K562 (cell line): Measurements from ENCODE around the gene TAF10. TPM values are rescaled to one million over a fixed set of nuclear protein-coding genes. Genes with fewer than 3 reads are reported as not detected.

Source experiments
- polyA plus RNA-seq, 8 experiments: library from polyadenylated mRNA; depleted of rRNA in 4 of 8; stranded (reverse) in 5 of 8; unstranded in 3 of 8; fragments of >200 nt; fragmentation: Nextera tagmentation in 2 of 8; fragmentation: Illumina TruSeq in 1 of 8; extraction: Ambion mirVana in 2 of 8; extraction: Trizol in 1 of 8; gene quantifications; 2 replicates each; pipeline versions ENCODE4 v1.2.1 to v1.2.3, GENCODE V29; 2011 to 2014; ENCODE audit warnings: inconsistent platforms in 1 of 8, missing spikeins in 1 of 8
- total RNA-seq, 7 experiments: library from RNA; depleted of rRNA in 6 of 7; stranded (reverse); fragments of >200 nt in 6 of 7; fragmentation: Illumina TruSeq in 2 of 7; extraction: Trizol in 2 of 7; gene quantifications; 2 replicates each; pipeline versions ENCODE4 v1.2.1 to v1.2.3, GENCODE V29; 2011 to 2021; ENCODE audit warnings: low replicate concordance in 1 of 7
- TF ChIP-seq, protein P1 (sequence below): fragments of 450-650 bp; IDR thresholded peaks from 2 replicates; pipeline ENCODE4 v1.6.1; 2016; ENCODE audit warnings: mild to moderate bottlenecking, moderate library complexity
- TF ChIP-seq, protein P2 (sequence below): fragments of 450-650 bp; formaldehyde crosslinking; IDR thresholded peaks from 2 replicates; pipeline ENCODE4 v1.4.0; 2022; ENCODE audit warnings: mild to moderate bottlenecking, moderate library complexity
- TF ChIP-seq, protein P3 (sequence below), 2 experiments: fragments of 450-650 bp in 1 of 2; sonication (generic) in 1 of 2; formaldehyde crosslinking in 1 of 2; IDR thresholded peaks in 1 of 2; conservative IDR thresholded peaks in 1 of 2; 2 replicates each; pipeline versions ENCODE4 v1.6.1 to v1.8.1; 2016 to 2023; ENCODE audit warnings: mild to moderate bottlenecking in 2 of 2, moderate library complexity in 2 of 2, inconsistent platforms in 1 of 2, missing genetic modification reagents in 1 of 2

TAF10 gene
- total and polyA plus RNA-seq, 9 of the 15 experiments (the other 6 are each of a cell fraction or from before 2014, with no cell fraction given) = 19.5 to 197 (median 121) TPM

DNA sequence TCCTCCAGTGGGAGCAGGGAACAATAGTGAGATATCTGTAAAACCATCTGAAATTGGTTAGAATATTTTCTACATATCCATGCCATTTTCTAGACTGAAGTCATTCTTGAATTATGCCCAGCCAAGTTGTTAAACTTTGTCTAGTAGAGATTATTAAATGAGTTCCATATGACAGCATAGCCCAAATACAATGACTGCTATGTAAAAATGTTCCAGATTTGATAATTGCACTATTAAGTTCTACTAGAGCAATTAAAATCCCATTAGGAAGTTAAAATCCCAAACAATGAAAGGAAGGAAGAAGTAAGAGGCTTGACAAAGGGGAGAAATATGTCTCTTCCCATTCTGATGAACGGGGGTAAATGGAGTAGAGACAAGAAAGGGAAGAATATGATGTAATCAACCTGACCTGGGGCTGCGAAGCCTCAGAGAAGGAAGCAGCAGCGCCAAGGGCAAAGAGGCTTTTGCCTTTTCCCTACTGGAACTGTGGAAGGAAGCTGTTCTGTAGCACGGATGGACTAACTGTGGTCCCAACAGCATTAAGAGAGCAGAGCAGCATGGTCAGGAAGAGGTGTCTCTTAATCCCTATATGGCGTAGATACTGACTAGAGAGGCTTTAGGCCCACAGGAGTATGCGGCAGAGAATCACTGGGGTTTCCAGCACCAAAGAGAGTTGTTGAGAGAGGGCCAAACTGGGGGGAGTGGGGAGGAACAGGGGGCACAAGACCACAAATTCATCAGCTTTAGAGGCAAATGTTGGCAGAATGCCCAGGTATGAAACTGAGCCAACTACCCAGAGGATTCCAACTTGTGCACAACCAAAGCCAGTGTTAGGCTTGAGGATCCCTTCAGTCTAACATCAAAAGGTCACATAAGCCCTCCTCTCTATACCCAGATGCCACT lies 35.3 kb downstream of the TAF10 start (continued):
- TF ChIP-seq, protein P1, sequence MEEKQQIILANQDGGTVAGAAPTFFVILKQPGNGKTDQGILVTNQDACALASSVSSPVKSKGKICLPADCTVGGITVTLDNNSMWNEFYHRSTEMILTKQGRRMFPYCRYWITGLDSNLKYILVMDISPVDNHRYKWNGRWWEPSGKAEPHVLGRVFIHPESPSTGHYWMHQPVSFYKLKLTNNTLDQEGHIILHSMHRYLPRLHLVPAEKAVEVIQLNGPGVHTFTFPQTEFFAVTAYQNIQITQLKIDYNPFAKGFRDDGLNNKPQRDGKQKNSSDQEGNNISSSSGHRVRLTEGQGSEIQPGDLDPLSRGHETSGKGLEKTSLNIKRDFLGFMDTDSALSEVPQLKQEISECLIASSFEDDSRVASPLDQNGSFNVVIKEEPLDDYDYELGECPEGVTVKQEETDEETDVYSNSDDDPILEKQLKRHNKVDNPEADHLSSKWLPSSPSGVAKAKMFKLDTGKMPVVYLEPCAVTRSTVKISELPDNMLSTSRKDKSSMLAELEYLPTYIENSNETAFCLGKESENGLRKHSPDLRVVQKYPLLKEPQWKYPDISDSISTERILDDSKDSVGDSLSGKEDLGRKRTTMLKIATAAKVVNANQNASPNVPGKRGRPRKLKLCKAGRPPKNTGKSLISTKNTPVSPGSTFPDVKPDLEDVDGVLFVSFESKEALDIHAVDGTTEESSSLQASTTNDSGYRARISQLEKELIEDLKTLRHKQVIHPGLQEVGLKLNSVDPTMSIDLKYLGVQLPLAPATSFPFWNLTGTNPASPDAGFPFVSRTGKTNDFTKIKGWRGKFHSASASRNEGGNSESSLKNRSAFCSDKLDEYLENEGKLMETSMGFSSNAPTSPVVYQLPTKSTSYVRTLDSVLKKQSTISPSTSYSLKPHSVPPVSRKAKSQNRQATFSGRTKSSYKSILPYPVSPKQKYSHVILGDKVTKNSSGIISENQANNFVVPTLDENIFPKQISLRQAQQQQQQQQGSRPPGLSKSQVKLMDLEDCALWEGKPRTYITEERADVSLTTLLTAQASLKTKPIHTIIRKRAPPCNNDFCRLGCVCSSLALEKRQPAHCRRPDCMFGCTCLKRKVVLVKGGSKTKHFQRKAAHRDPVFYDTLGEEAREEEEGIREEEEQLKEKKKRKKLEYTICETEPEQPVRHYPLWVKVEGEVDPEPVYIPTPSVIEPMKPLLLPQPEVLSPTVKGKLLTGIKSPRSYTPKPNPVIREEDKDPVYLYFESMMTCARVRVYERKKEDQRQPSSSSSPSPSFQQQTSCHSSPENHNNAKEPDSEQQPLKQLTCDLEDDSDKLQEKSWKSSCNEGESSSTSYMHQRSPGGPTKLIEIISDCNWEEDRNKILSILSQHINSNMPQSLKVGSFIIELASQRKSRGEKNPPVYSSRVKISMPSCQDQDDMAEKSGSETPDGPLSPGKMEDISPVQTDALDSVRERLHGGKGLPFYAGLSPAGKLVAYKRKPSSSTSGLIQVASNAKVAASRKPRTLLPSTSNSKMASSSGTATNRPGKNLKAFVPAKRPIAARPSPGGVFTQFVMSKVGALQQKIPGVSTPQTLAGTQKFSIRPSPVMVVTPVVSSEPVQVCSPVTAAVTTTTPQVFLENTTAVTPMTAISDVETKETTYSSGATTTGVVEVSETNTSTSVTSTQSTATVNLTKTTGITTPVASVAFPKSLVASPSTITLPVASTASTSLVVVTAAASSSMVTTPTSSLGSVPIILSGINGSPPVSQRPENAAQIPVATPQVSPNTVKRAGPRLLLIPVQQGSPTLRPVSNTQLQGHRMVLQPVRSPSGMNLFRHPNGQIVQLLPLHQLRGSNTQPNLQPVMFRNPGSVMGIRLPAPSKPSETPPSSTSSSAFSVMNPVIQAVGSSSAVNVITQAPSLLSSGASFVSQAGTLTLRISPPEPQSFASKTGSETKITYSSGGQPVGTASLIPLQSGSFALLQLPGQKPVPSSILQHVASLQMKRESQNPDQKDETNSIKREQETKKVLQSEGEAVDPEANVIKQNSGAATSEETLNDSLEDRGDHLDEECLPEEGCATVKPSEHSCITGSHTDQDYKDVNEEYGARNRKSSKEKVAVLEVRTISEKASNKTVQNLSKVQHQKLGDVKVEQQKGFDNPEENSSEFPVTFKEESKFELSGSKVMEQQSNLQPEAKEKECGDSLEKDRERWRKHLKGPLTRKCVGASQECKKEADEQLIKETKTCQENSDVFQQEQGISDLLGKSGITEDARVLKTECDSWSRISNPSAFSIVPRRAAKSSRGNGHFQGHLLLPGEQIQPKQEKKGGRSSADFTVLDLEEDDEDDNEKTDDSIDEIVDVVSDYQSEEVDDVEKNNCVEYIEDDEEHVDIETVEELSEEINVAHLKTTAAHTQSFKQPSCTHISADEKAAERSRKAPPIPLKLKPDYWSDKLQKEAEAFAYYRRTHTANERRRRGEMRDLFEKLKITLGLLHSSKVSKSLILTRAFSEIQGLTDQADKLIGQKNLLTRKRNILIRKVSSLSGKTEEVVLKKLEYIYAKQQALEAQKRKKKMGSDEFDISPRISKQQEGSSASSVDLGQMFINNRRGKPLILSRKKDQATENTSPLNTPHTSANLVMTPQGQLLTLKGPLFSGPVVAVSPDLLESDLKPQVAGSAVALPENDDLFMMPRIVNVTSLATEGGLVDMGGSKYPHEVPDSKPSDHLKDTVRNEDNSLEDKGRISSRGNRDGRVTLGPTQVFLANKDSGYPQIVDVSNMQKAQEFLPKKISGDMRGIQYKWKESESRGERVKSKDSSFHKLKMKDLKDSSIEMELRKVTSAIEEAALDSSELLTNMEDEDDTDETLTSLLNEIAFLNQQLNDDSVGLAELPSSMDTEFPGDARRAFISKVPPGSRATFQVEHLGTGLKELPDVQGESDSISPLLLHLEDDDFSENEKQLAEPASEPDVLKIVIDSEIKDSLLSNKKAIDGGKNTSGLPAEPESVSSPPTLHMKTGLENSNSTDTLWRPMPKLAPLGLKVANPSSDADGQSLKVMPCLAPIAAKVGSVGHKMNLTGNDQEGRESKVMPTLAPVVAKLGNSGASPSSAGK = peak; percentile 18; the same call in 1 of the 2 replicates
- TF ChIP-seq, protein P2, sequence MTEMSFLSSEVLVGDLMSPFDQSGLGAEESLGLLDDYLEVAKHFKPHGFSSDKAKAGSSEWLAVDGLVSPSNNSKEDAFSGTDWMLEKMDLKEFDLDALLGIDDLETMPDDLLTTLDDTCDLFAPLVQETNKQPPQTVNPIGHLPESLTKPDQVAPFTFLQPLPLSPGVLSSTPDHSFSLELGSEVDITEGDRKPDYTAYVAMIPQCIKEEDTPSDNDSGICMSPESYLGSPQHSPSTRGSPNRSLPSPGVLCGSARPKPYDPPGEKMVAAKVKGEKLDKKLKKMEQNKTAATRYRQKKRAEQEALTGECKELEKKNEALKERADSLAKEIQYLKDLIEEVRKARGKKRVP (CRISPR knock-in tag) = peak; percentile 21; the same call in 1 of the 2 replicates
- TF ChIP-seq, protein P3, sequence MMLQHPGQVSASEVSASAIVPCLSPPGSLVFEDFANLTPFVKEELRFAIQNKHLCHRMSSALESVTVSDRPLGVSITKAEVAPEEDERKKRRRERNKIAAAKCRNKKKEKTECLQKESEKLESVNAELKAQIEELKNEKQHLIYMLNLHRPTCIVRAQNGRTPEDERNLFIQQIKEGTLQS (IDR thresholded peaks at IDR 0.05) = peak; percentile 72
- TF ChIP-seq, protein P3 (CRISPR knock-in tag; conservative IDR thresholded peaks at IDR 0.05) = no peak
